Testis (tissue), 2 donors: ENCODE results near the gene LRRTM3.

Source experiments
- CTCF ChIP-seq, 3 experiments: fragments of 450-650 bp in 2 of 3; fragments of 200-600 bp in 1 of 3; sonication (generic) in 1 of 3; IDR thresholded peaks; one replicate each; pipeline ENCODE4 v1.5.1; 2016 to 2019; ENCODE audit warnings: antibody characterized with exemption in 3 of 3, mild to moderate bottlenecking in 2 of 3, moderate library complexity in 1 of 3
- POLR2A ChIP-seq: fragments of 450-650 bp; IDR thresholded peaks from one replicate; pipeline ENCODE4 v1.6.1; 2017; ENCODE audit warnings: antibody characterized with exemption, mild to moderate bottlenecking, moderate library complexity

- TF ChIP-seq CTCF (IDR thresholded peaks at IDR 0.05): no peak
- no peak for TF ChIP-seq POLR2A
Measured at GRCh38 chr10:67140641-67141040, 214.8 kb downstream of the LRRTM3 start.
